ENCODE results near the gene PRKAG1.

Gene PRKAG1

DNA sequence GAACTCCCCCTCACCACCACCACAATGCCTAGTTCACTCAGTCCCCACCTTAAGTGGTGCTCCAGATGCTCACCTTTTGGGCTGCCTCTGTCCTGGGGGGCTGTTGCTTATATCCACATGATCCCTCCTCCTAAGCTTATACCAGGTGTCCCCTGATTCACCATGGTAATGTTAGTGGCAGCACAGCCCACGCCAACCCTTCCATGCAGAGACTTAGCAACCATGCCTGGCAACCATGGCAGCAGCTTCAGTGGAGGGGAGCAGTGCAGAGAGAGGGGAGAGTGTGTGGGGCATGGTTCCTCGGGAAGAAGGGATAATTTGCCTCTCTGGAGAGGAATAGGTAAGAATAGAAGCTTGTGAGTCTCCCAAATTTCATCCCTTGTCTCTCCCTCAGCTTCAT, 18.2 kb downstream of the PRKAG1 start:
- DNase-seq: no peak

GRCh38 chr12:48999371-49000131, 19.0 kb downstream of the PRKAG1 start, which contains the start of gene DDN:
Gene DDN, minus strand, starts transcription at chr12:48999375. Its CDS starts 88 bp downstream, at chr12:48999287.
- DNase-seq: peak; percentile 62 to 71

GRCh38 chr12:48998497-48999353, 19.9 kb downstream of the PRKAG1 start:
- peak; percentile 54 to 59 for DNase-seq

GRCh38 chr12:48997719-48998496, 20.7 kb downstream of the PRKAG1 start:
- DNase-seq: peak; percentile 48 to 53

GRCh38 chr12:48996794-48997718, 21.5 kb downstream of the PRKAG1 start:
- DNase-seq: peak; percentile 83

- peak; percentile 71 to 76 for DNase-seq
Measured at GRCh38 chr12:48995086-48995879, 23.3 kb downstream of the PRKAG1 start.

GRCh38 chr12:48994224-48995085, 24.1 kb downstream of the PRKAG1 start:
- DNase-seq: no peak

GRCh38 chr12:48993787-48994186, 24.8 kb downstream of the PRKAG1 start:
- DNase-seq: no peak

- DNase-seq: no peak
Measured at GRCh38 chr12:48991247-48992050, 27.1 kb downstream of the PRKAG1 start.

DNA sequence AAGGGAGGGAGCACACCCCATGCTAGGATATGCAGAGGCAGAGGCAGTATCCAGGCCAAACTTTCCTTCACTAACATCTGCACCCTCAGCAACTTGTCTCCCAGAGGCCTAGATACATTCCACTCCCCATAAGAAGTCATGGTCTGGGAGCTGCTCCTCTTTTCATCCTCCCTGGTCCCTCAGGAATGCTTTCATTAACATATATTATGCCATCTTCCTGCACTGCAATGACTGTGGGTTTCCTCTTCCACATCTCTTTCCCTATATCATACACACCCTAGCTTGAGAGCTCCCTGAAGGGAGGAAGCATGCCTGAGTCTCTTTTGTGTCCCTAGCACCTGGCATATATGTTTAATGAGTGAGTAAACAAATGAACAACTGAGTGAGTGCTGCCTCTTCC, 28.0 kb downstream of the PRKAG1 start:
- no peak for DNase-seq

GRCh38 chr12:48988030-48988649, 30.4 kb downstream of the PRKAG1 start:
- peak; percentile 87 for DNase-seq

GRCh38 chr12:48986720-48987291, 31.8 kb downstream of the PRKAG1 start:
- DNase-seq: no peak

- no peak for DNase-seq
Measured at GRCh38 chr12:48985901-48986300, 32.7 kb downstream of the PRKAG1 start.

DNA sequence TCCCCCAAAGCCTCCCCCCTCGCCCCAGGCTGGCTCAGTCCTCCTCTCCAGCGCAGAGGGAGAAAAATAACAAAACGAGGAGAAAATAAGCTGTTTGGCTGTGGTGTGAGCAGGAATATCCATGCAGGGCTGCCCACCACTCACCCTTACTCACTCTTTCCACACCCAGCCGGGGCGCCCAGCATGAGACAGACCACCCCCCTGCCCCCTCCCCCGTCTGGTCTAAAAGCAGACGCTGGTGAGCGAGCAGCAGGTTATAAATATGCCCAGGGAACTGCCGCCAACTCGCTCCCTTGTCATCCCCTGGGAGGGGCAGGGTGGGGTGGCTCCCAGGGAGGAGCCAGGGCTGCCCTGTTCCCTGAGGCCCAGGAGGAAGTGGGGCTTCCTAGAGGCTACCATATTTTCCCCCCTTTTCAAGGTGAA, 33.1 kb downstream of the PRKAG1 start:
- no peak for DNase-seq

- no peak for DNase-seq
Measured at GRCh38 chr12:48982397-48983080, 36.0 kb downstream of the PRKAG1 start.

DNA sequence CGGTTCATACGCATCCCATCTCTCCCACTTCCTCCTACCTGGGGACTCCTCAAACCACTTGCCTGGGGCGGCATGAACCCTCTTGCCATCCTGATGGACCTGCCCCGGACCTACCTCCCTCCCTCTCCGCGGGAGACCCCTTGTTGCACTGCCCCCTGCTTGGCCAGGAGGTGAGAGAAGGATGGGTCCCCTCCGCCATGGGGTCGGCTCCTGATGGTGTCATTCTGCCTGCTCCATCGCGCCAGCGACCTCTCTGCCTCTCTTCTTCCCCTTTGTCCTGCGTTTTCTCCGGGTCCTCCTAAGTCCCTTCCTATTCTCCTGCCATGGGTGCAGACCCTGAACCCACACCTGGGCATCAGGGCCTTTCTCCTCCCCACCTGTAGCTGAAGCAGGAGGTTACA, 36.8 kb downstream of the PRKAG1 start:
- DNase-seq: no peak

DNA sequence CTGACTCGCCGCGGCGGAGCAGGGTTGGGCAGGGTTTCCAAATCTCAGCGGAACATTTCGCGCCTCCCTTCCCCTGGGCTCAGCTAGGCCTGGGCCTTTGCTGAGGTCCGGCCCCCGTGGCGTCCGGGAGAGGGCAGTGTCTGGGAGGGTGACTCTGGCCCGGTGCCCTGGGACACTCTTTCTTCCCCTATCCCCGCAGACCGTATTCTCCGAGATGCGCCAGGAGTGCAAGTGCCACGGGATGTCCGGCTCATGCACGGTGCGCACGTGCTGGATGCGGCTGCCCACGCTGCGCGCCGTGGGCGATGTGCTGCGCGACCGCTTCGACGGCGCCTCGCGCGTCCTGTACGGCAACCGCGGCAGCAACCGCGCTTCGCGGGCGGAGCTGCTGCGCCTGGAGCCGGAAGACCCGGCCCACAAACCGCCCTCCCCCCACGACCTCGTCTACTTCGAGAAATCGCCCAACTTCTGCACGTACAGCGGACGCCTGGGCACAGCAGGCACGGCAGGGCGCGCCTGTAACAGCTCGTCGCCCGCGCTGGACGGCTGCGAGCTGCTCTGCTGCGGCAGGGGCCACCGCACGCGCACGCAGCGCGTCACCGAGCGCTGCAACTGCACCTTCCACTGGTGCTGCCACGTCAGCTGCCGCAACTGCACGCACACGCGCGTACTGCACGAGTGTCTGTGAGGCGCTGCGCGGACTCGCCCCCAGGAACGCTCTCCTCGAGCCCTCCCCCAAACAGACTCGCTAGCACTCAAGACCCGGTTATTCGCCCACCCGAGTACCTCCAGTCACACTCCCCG, 37.4 kb downstream of the PRKAG1 start:
- peak; percentile 33 to 52 for DNase-seq
